Hepatic stellate cell (primary cell): ENCODE results near the gene NCKAP5L.
"Not testable (repeated sequence)": the region's sequence is repeated elsewhere in the genome, so short reads cannot be mapped to it uniquely, and the experiment has no call there.

Source experiments
- DNase-seq: peaks from one replicate; pipeline ENCODE4 v3.0.0; 2011; ENCODE audit warnings: low spot score

Gene NCKAP5L

GRCh38 chr12:49779581-49779980, 48.6 kb downstream of the NCKAP5L start:
- no peak for DNase-seq

- DNase-seq, result peak; percentile 48
Measured at GRCh38 chr12:49777800-49778748, 50.1 kb downstream of the NCKAP5L start.

DNA sequence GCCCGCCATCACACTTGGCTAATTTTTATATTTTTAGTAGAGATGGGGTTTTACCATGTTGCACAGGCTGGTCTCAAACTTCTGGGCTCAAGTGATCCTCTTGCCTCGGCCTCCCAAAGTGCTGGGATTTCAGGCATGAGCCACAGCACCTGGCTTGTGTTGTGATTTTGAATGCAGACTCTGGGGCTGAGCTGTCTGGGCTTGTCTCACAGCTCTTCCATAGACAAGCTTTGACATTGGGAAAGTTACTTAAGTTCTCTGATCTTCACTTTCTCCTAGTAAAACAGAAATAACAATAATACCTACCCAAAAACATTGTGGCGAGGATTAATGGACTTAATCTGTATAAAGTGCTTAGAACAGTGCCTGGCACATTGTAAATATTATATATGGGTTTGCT, 50.9 kb downstream of the NCKAP5L start:
- DNase-seq, result no peak

DNA sequence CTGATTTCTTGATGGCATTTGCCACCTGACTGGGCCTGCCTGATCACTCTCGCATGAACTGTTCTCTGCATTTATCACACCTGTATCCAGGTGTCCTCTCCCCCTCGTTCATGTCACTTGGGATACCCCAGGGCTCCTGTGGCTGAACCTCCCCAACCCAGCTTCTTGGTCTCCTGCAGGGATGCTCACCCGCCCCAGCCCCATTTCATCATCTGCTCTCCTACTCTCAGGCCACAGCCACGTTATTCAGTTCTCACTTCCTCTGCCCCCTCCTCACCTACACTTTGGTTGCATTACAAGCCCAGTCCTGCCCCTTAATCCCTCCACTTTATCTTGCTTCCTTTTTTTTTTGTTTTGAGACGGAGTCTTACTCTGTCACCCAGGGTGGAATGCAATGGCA, 51.4 kb downstream of the NCKAP5L start:
- no peak for DNase-seq

- DNase-seq, result peak; percentile 77
Measured at GRCh38 chr12:49776413-49776812, 51.8 kb downstream of the NCKAP5L start.

DNA sequence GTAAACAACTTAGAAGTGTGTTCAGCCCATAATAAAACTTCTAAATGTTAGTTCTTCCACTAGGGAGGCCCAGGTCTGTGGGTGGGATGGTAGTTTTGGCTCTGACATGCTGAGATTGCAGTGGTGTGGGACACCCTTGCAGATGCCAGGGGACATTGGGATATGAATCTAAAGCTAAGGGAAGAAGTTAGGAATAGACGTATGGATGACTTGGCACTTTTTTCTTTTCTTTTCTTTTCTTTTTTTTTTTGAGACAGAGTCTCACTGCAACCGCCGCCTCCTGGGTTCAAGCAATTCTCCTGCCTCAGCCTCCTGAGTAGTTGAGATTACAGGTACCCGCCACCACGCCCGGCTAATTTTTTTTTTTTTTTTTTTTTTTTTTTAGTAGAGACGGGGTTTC, 55.1 kb downstream of the NCKAP5L start:
- not testable (repeated sequence) for DNase-seq

DNA sequence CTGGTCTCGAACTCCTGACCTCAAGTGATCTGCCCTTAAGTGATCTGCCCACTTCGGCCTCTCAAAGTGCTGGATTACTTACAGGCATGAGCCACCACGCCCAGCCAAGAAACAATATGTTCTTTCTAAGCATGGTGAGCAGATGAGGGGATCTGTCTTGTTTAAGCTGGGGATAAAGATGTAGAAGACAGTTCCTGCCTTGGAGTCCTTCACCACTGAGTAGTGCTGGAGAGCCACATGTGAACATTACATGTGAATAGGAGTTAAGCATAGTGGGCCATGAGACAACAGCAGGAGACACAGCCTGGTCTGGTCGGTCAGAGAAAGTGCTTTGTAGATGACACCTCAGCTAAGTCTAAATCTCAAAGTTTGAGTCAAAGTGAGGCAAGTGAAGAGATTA, 60.9 kb downstream of the NCKAP5L start:
- DNase-seq, result no peak

DNA sequence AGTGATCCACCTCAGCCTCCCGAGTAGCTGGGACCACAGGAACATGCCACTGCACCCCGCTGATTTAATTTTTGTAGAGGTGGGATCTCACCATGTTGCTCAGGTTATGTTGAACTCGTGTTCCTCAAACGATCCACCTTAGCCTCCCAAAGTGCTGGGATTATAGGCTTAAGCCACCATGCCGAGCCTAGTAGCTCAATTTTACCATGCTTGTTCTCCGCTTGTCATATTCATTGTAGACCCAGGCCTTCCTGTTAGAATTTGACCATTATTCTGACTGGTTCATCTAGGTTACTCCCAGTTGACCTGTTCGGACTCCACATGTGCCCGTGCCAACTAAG, 62.1 kb downstream of the NCKAP5L start:
- no peak for DNase-seq

GRCh38 chr12:49764126-49764525, 64.1 kb downstream of the NCKAP5L start:
- DNase-seq, result no peak

DNA sequence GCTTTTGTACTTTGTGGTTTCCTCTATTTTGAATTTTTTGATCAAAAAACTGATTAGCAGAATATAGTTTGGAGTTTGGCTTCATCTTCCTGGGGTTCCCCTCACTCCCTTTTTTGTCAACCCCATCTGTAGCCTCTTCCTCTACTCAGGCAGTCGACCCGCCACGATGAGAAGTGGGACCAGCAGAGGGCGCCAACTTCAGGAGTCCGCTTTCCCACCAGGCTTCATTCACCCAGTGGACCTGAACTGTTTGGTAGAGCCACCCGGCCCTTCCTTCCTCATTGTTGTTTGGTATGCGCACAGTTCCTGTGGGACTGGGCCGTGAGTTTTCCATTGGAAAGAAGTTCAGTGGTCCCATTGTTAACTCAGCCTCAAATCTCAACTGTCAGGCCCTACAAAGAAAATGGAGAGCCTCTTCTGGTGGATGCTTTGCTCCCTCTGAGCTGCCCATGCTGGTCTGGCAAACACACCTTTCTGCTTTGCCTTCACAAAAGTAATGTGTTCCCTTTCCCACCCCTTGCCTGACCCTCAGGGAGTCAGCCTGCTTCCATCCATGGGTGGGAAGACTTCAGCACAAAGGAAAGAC, 65.1 kb downstream of the NCKAP5L start:
- DNase-seq, result peak; percentile 66

DNA sequence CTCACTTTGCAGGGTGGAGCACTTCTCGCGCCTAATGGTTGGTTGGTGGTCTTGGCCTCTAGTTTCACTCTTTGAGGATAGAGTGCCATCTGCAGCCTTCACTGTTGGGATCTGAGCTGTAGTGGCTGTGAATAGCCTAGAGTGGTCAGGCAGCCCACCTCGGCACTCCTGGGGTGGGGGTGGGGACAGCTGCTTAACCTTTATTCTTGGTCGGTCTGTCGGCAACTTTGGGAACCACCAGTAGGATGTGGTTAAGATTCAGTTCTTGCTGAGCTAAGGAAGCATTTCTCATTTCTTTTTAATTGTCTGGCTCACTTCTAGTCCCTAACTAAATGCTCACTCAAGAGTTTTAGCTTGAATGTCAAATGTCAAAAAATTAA, 65.8 kb downstream of the NCKAP5L start:
- no peak for DNase-seq

- no peak for DNase-seq
Measured at GRCh38 chr12:49761677-49762467, 66.3 kb downstream of the NCKAP5L start.

GRCh38 chr12:49750996-49751393, 77.2 kb downstream of the NCKAP5L start:
- no peak for DNase-seq

- DNase-seq, result no peak
Measured at GRCh38 chr12:49750027-49750995, 77.9 kb downstream of the NCKAP5L start.

DNA sequence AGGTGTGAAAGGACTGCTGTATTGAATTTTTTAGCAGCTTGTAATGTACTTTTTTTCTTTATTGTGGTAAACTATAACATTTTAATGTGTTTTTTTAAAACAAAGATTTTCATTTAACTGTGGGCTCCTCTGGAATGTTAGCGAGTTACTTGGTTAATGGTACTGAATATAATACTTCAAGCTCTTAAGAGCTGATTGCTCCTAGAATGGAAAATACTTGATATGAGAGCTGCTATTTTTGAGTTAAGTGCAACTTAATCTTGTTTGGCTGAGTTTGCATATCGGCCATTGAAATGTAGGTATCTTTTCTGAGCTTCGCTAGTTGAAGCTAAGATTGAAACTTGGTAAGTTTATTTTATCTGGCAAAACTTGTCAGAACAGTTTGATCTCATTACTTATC, 79.4 kb downstream of the NCKAP5L start:
- DNase-seq, result no peak

GRCh38 chr12:49748306-49748705, 79.9 kb downstream of the NCKAP5L start:
- DNase-seq, result no peak

DNA sequence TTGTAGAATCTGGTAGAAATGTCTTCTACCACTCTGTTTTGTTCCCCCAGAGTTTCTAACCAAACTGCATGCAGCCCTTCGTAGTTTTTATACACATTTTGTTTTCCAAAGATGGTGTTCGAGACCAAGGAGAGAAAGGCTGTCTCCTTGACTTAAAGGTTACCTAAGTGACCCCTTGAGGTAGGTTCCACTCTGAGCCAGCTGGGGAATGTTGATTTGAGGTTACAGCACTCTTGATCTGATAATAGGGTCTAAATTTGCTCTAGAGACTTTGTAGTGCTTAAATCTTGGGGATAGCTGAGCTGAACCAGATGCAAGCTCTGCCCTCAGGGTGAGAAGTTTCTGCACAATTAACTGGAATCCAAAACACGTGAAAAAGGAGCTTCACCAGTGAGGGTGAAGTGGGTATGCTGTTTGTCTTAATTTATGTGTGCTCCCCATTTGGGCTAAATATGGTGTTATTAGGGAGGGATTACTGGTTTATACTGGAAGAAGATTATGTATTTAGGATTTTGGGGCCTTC, 83.8 kb downstream of the NCKAP5L start:
- DNase-seq, result no peak

GRCh38 chr12:49741882-49742620, 86.2 kb downstream of the NCKAP5L start:
- peak; percentile 76 for DNase-seq
